Measurements from ENCODE around the gene SPHK1. TPM values are rescaled to one million over a fixed set of nuclear protein-coding genes. Genes with fewer than 3 reads are reported as not detected.
A peak's percentile ranks its signal among the peaks of the same experiment; 100 is the strongest.

Gene SPHK1
- 10 to 100 TPM in 1 of 5 experiments, 1 to 10 TPM in 2, under 1 TPM in 2; 0.43 to 14.1 (median 1.9) TPM for total RNA-seq
- under 1 TPM; 0.45 to 0.46 TPM for polyA plus RNA-seq
- total RNA-seq = not detected

GRCh38 chr17:76384222-76384986 lies at the start of gene SPHK1:
SPHK1 (plus strand) TSS chr17:76384609; CDS start chr17:76385645, 1,036 bp downstream.
- no peaks in the 10 kb centered on the region for H3K36me3 Mint-ChIP-seq
- no peak within 1 kb of the TSS for H3K27ac ChIP-seq (ENCODE audit: low read depth, low read length)
- ChIA-PET POLR2A (interaction anchor here (0.7 to 2.3 kb wide), 11 partner anchors 31 to 631 kb away, joined by 3 to 8 read pairs (median 3); partner anchors contain the start of genes EXOC7, PRPSAP1 and UBE2O), CTCF (interaction anchor here (0.6 to 1.5 kb wide), 6 partner anchors 14 to 637 kb away, joined by 3 to 7 read pairs (median 4); no protein-coding TSS in a partner anchor)
- H3K4me3 ChIP-seq (ENCODE audit: low read length) = peak within 1 kb of the TSS; percentile 63
- H3K27me3 ChIP-seq (ENCODE audit: control insufficient read depth in 2 of 2, insufficient read depth in 2 of 2, low read length in 2 of 2) = no peaks in the 10 kb centered on the region
- DNase-seq = peak in 7 of 9 donors; percentile 23 to 87 (median 42)
- peaks cover 0 to 2% (median 0%) of the 10 kb centered on the region in 5 donors for H3K27me3 Mint-ChIP-seq
- no peaks in the 10 kb centered on the region for H3K36me3 ChIP-seq (ENCODE audit: control insufficient read depth in 2 of 3, insufficient read depth in 3 of 3, low read length in 3 of 3)
- no peaks in the 10 kb centered on the region for H3K9me3 ChIP-seq (ENCODE audit: control insufficient read depth in 2 of 3, low read length in 3 of 3)
- peak; percentile 68 for ATAC-seq
- intact Hi-C loops (cut with micrococcal nuclease) = loop anchor here (1.0 to 2.0 kb wide), 3 partner anchors 14 to 69 kb away; partner anchors contain the start of gene UBE2O (in 2 of the 2)
- H3K9me3 Mint-ChIP-seq = peaks cover 0 to 1% (median 0%) of the 10 kb centered on the region in 11 donors
- peak within 1 kb of the TSS; percentile 18 to 88 (median 67) for H3K27ac Mint-ChIP-seq
- peaks cover 0 to 15% of the 10 kb centered on the region in 2 donors for H3K4me1 ChIP-seq (ENCODE audit: control insufficient read depth in 2 of 2, insufficient read depth in 2 of 2, low read length in 2 of 2)
- H3K4me1 Mint-ChIP-seq = peaks cover 4 to 17% (median 11%) of the 10 kb centered on the region in 7 donors
- peak within 1 kb of the TSS; percentile 86 to 94 (median 92) for H3K4me3 Mint-ChIP-seq

GRCh38 chr17:76335716-76336381 lies 48.6 kb upstream of the SPHK1 start:
- Histone ChIP-seq H3K4me1 (ENCODE audit: control insufficient read depth in 2 of 2, insufficient read depth in 2 of 2, low read length in 2 of 2) (no peaks in the 10 kb centered on the region), H3K27ac (ENCODE audit: low read depth, low read length) (no peak overlapping the region), H3K9me3 (ENCODE audit: control insufficient read depth in 2 of 3, low read length in 3 of 3) (no peaks in the 10 kb centered on the region), H3K27me3 (ENCODE audit: control insufficient read depth in 2 of 2, insufficient read depth in 2 of 2, low read length in 2 of 2) (no peaks in the 10 kb centered on the region), H3K4me3 (ENCODE audit: low read length) (no peak overlapping the region), H3K36me3 (ENCODE audit: control insufficient read depth in 2 of 3, insufficient read depth in 3 of 3, low read length in 3 of 3) (peaks cover 0 to 7% (median 4%) of the 10 kb centered on the region in 3 experiments)
- Mint-ChIP-seq H3K4me1 (peaks cover 0 to 8% (median 4%) of the 10 kb centered on the region in 7 donors), H3K4me3 (no peak overlapping the region), H3K27ac (no peak overlapping the region), H3K9me3 (no peaks in the 10 kb centered on the region), H3K36me3 (peaks cover 0 to 19% (median 12%) of the 10 kb centered on the region in 5 donors), H3K27me3 (no peaks in the 10 kb centered on the region)
- POLR2A ChIA-PET = interaction anchor here (0.6 kb wide), 1 partner anchor 223 kb away, joined by 3 read pairs; no protein-coding TSS in a partner anchor
- CTCF ChIA-PET = no interaction called here
- DNase-seq (no peak), ATAC-seq (no peak)
- intact Hi-C loops (cut with micrococcal nuclease) = no loop called here

- no peak overlapping the region for H3K27ac ChIP-seq (ENCODE audit: low read depth, low read length)
- ChIA-PET POLR2A (interaction anchor here (1.3 kb wide), 1 partner anchor 16 kb away, joined by 4 read pairs; no protein-coding TSS in a partner anchor), CTCF (interaction anchor here (1.2 kb wide), 2 partner anchors 17 to 61 kb away, joined by 3 read pairs; partner anchors contain the start of gene PRPSAP1)
- no peaks in the 10 kb centered on the region for H3K27me3 ChIP-seq (ENCODE audit: control insufficient read depth in 2 of 2, insufficient read depth in 2 of 2, low read length in 2 of 2)
- H3K36me3 Mint-ChIP-seq = peaks cover under 1 to 15% (median 12%) of the 10 kb centered on the region in 5 donors
- H3K27me3 Mint-ChIP-seq = no peaks in the 10 kb centered on the region
- no peak for DNase-seq
- no peaks in the 10 kb centered on the region for H3K9me3 ChIP-seq (ENCODE audit: control insufficient read depth in 2 of 3, low read length in 3 of 3)
- no peaks in the 10 kb centered on the region for H3K4me1 ChIP-seq (ENCODE audit: control insufficient read depth in 2 of 2, insufficient read depth in 2 of 2, low read length in 2 of 2)
- H3K4me1 Mint-ChIP-seq = peaks cover 0 to 8% (median 4%) of the 10 kb centered on the region in 7 donors
- peaks cover 0 to 5% (median 0%) of the 10 kb centered on the region in 3 experiments for H3K36me3 ChIP-seq (ENCODE audit: control insufficient read depth in 2 of 3, insufficient read depth in 3 of 3, low read length in 3 of 3)
- H3K4me3 ChIP-seq (ENCODE audit: low read length) = no peak overlapping the region
- ATAC-seq = no peak
- H3K27ac Mint-ChIP-seq = no peak overlapping the region
- H3K9me3 Mint-ChIP-seq = no peaks in the 10 kb centered on the region
- intact Hi-C loops (cut with micrococcal nuclease) = no loop called here
- H3K4me3 Mint-ChIP-seq = no peak overlapping the region
Observed at GRCh38 chr17:76336756-76337412, 47.5 kb upstream of the SPHK1 start.

- Mint-ChIP-seq H3K9me3 (no peaks in the 10 kb centered on the region), H3K27ac (no peak overlapping the region), H3K4me3 (no peak overlapping the region), H3K4me1 (peaks cover 0 to 10% (median 4%) of the 10 kb centered on the region in 7 donors), H3K36me3 (peaks cover 3 to 20% (median 16%) of the 10 kb centered on the region in 5 donors), H3K27me3 (no peaks in the 10 kb centered on the region)
- no peak for DNase-seq
- no peak overlapping the region for H3K27ac ChIP-seq (ENCODE audit: low read depth, low read length)
- ATAC-seq = no peak
- ChIA-PET CTCF (interaction anchor here (1.2 kb wide), 2 partner anchors 16 to 60 kb away, joined by 3 read pairs; partner anchors contain the start of gene PRPSAP1), POLR2A (interaction anchor here (1.3 kb wide), 1 partner anchor 15 kb away, joined by 4 read pairs; no protein-coding TSS in a partner anchor)
- H3K4me3 ChIP-seq (ENCODE audit: low read length) = no peak overlapping the region
- no peaks in the 10 kb centered on the region for H3K9me3 ChIP-seq (ENCODE audit: control insufficient read depth in 2 of 3, low read length in 3 of 3)
- H3K4me1 ChIP-seq (ENCODE audit: control insufficient read depth in 2 of 2, insufficient read depth in 2 of 2, low read length in 2 of 2) = no peaks in the 10 kb centered on the region
- H3K36me3 ChIP-seq (ENCODE audit: control insufficient read depth in 2 of 3, insufficient read depth in 3 of 3, low read length in 3 of 3) = peaks cover 0 to 7% (median 0%) of the 10 kb centered on the region in 3 experiments
- H3K27me3 ChIP-seq (ENCODE audit: control insufficient read depth in 2 of 2, insufficient read depth in 2 of 2, low read length in 2 of 2) = no peaks in the 10 kb centered on the region
- intact Hi-C loops (cut with micrococcal nuclease) = no loop called here
Observed at GRCh38 chr17:76337413-76337777, 47.0 kb upstream of the SPHK1 start.

GRCh38 chr17:76341301-76341700 lies 43.1 kb upstream of the SPHK1 start:
- H3K4me1 ChIP-seq (ENCODE audit: control insufficient read depth in 2 of 2, insufficient read depth in 2 of 2, low read length in 2 of 2) = no peaks in the 10 kb centered on the region

DNA sequence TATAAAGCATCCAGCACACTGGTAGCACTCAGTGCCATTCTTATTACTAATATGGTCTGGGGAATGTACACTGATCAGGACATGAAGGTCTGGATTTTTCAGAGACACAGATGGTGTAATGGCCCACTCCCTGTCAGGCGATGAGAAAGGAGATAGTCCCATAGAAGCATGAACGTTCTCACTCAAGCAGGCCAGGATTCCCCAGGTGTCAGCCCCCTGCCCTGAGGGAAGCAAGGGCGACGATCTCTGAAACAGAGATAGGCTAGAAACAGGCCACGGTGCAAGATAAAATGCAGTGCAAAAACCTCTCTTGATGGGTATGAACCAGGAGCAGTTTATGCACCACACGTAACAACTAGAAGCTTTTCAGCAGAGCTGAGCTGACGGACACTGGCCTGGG lies 41.3 kb upstream of the SPHK1 start:
- Histone ChIP-seq H3K36me3 (ENCODE audit: control insufficient read depth in 2 of 3, insufficient read depth in 3 of 3, low read length in 3 of 3) (peaks cover 0 to 41% (median 5%) of the 10 kb centered on the region in 3 experiments), H3K27ac (ENCODE audit: low read depth, low read length) (no peak overlapping the region), H3K9me3 (ENCODE audit: control insufficient read depth in 2 of 3, low read length in 3 of 3) (no peaks in the 10 kb centered on the region), H3K4me3 (ENCODE audit: low read length) (no peak overlapping the region), H3K4me1 (ENCODE audit: control insufficient read depth in 2 of 2, insufficient read depth in 2 of 2, low read length in 2 of 2) (no peaks in the 10 kb centered on the region), H3K27me3 (ENCODE audit: control insufficient read depth in 2 of 2, insufficient read depth in 2 of 2, low read length in 2 of 2) (no peaks in the 10 kb centered on the region)
- POLR2A ChIA-PET = no interaction called here
- peaks cover 15 to 49% (median 26%) of the 10 kb centered on the region in 5 donors for H3K36me3 Mint-ChIP-seq
- DNase-seq = no peak
- CTCF ChIA-PET = no interaction called here
- H3K27me3 Mint-ChIP-seq = no peaks in the 10 kb centered on the region
- peaks cover 0 to 7% (median 0%) of the 10 kb centered on the region in 7 donors for H3K4me1 Mint-ChIP-seq
- intact Hi-C loops (cut with micrococcal nuclease) = no loop called here
- no peak overlapping the region for H3K27ac Mint-ChIP-seq
- ATAC-seq = no peak
- no peak overlapping the region for H3K4me3 Mint-ChIP-seq
- H3K9me3 Mint-ChIP-seq = no peaks in the 10 kb centered on the region

More at GRCh38 chr17:76341301-76341700, 43.1 kb upstream of the SPHK1 start:
- Mint-ChIP-seq H3K4me1 (peaks cover 0 to 7% (median 4%) of the 10 kb centered on the region in 7 donors), H3K27me3 (no peaks in the 10 kb centered on the region), H3K27ac (no peak overlapping the region), H3K36me3 (peaks cover 11 to 35% (median 25%) of the 10 kb centered on the region in 5 donors), H3K4me3 (no peak overlapping the region), H3K9me3 (no peaks in the 10 kb centered on the region)
- Histone ChIP-seq H3K9me3 (ENCODE audit: control insufficient read depth in 2 of 3, low read length in 3 of 3) (no peaks in the 10 kb centered on the region), H3K27me3 (ENCODE audit: control insufficient read depth in 2 of 2, insufficient read depth in 2 of 2, low read length in 2 of 2) (no peaks in the 10 kb centered on the region), H3K27ac (ENCODE audit: low read depth, low read length) (no peak overlapping the region), H3K4me3 (ENCODE audit: low read length) (no peak overlapping the region), H3K36me3 (ENCODE audit: control insufficient read depth in 2 of 3, insufficient read depth in 3 of 3, low read length in 3 of 3) (peaks cover 0 to 29% (median 1%) of the 10 kb centered on the region in 3 experiments)
- no peak for DNase-seq
- no peak for ATAC-seq
- ChIA-PET POLR2A (interaction anchor here (0.7 kb wide), 1 partner anchor 1350 kb away, joined by 3 read pairs; no protein-coding TSS in a partner anchor), CTCF (no interaction called here)
- intact Hi-C loops (cut with micrococcal nuclease) = no loop called here
